IMR-90 (cell line): Measurements from ENCODE around the gene FBXO31. TPM values are rescaled to one million over a fixed set of nuclear protein-coding genes. Genes with fewer than 3 reads are reported as not detected.

ENCODE experiments used
- ATAC-seq: fragments of 200-7000 bp; cut with Tn5 transposase; 2 replicates; pipeline ENCODE4 v1.9.1; 2020; ENCODE audit warnings: low read depth, mild to moderate bottlenecking, moderate library complexity
- BruUV-seq: library from RNA; stranded (reverse); fragments of 400-500 nt; replicated peaks from 2 replicates; lab custom pipeline; 2021; lab: Mats Ljungman, UMichigan
- CTCF ChIA-PET: fragments of 300-600 bp; formaldehyde crosslinking; extraction: SDS; loops from one replicate; lab custom pipeline; 2021; ENCODE audit warnings: antibody characterized with exemption; lab: Yijun Ruan, JAX
- POLR2A ChIA-PET: fragments of 300-600 bp; sonication (Branson Sonifier 250); formaldehyde crosslinking; loops from one replicate; lab custom pipeline; 2022; ENCODE audit warnings: antibody characterized with exemption; ENCODE audit not compliant: unreplicated experiment; lab: Charles Lee
- DNase-seq: peaks from one replicate; pipeline ENCODE4 v3.0.0; 2013
- H2AFZ ChIP-seq: replicated peaks from 2 replicates; pipeline ENCODE3; 2013; ENCODE audit warnings: low read length, mild to moderate bottlenecking; ENCODE audit not compliant: poor library complexity
- H2AK5ac ChIP-seq: 2 replicates; pipeline ENCODE4 v1.6.1; 2013; ENCODE audit warnings: low read depth, low read length, inconsistent platforms
- H2AK9ac ChIP-seq: replicated peaks from 2 replicates; pipeline ENCODE3; 2013; ENCODE audit warnings: mild to moderate bottlenecking, low read depth, low read length, moderate library complexity; ENCODE audit not compliant: poor library complexity
- H2BK120ac ChIP-seq: 2 replicates; pipeline ENCODE4 v1.6.1; 2013; ENCODE audit warnings: low read depth, low read length, inconsistent platforms
- H2BK15ac ChIP-seq: 3 replicates; pipeline ENCODE4 v1.6.1; 2013; ENCODE audit warnings: low read depth, low read length, inconsistent platforms
- H2BK20ac ChIP-seq: 2 replicates; pipeline ENCODE4 v1.6.1; 2013; ENCODE audit warnings: low read depth, mild to moderate bottlenecking, inconsistent platforms, low read length, moderate library complexity
- H2BK5ac ChIP-seq: 2 replicates; pipeline ENCODE4 v1.6.1; 2013; ENCODE audit warnings: mild to moderate bottlenecking, low read depth, low read length, inconsistent platforms; ENCODE audit not compliant: poor library complexity, severe bottlenecking
- H3K14ac ChIP-seq: replicated peaks from 2 replicates; pipeline ENCODE4 v1.6.1; 2013; ENCODE audit warnings: low read depth, low read length, inconsistent platforms
- H3K18ac ChIP-seq: 2 replicates; pipeline ENCODE4 v1.6.1; 2013; ENCODE audit warnings: low read depth, low read length, control low read depth
- H3K23ac ChIP-seq: 2 replicates; pipeline ENCODE4 v1.6.1; 2013; ENCODE audit warnings: low read depth, low read length, inconsistent platforms
- H3K27ac ChIP-seq: 2 replicates; pipeline ENCODE4 v1.5.1; 2013; ENCODE audit warnings: mild to moderate bottlenecking, control low read depth, low read length; ENCODE audit not compliant: insufficient read depth
- H3K27me3 ChIP-seq: 2 replicates; pipeline ENCODE4 v1.6.1; 2013; ENCODE audit warnings: low read length; ENCODE audit not compliant: control insufficient read depth, insufficient read depth
- H3K36me3 ChIP-seq: 2 replicates; pipeline ENCODE4 v1.6.1; 2013; ENCODE audit warnings: low read length, mixed read lengths; ENCODE audit not compliant: control insufficient read depth, insufficient read depth
- H3K4ac ChIP-seq: 2 replicates; pipeline ENCODE4 v1.6.1; 2013; ENCODE audit warnings: low read depth, low read length, inconsistent platforms
- H3K4me1 ChIP-seq: 2 replicates; pipeline ENCODE4 v1.6.1; 2013; ENCODE audit warnings: low read length, mixed read lengths; ENCODE audit not compliant: control insufficient read depth, insufficient read depth
- H3K4me2 ChIP-seq: 2 replicates; pipeline ENCODE4 v1.6.1; 2013; ENCODE audit warnings: low read depth, mild to moderate bottlenecking, control low read depth, low read length, moderate library complexity
- H3K4me3 ChIP-seq: 2 replicates; pipeline ENCODE4 v1.5.1; 2013; ENCODE audit warnings: low read depth, mild to moderate bottlenecking, control low read depth, low read length, moderate library complexity; ENCODE audit not compliant: insufficient read depth
- H3K56ac ChIP-seq: 2 replicates; pipeline ENCODE4 v1.6.1; 2013; ENCODE audit warnings: low read length, inconsistent platforms; ENCODE audit not compliant: insufficient read depth; ENCODE audit errors: extremely low read depth
- H3K79me1 ChIP-seq, 2 experiments: 2 replicates each; pipeline ENCODE4 v1.6.1; 2013; ENCODE audit warnings: low read length in 2 of 2, inconsistent platforms in 1 of 2, low read depth in 1 of 2
- H3K9ac ChIP-seq: 2 replicates; pipeline ENCODE4 v1.6.1; 2013; ENCODE audit warnings: low read depth, low read length, control low read depth
- H3K9me1 ChIP-seq: 2 replicates; pipeline ENCODE4 v1.6.1; 2013; ENCODE audit warnings: low read length, inconsistent platforms; ENCODE audit not compliant: insufficient read depth
- H3K9me3 ChIP-seq: 2 replicates; pipeline ENCODE4 v1.6.1; 2013; ENCODE audit warnings: low read length; ENCODE audit not compliant: control insufficient read depth, insufficient read depth
- H4K20me1 ChIP-seq: 2 replicates; pipeline ENCODE4 v1.6.1; 2013; ENCODE audit warnings: low read length, inconsistent platforms; ENCODE audit not compliant: insufficient read depth
- H4K5ac ChIP-seq: 2 replicates; pipeline ENCODE4 v1.6.1; 2013; ENCODE audit warnings: mild to moderate bottlenecking, low read depth, low read length, control low read depth
- H4K8ac ChIP-seq, 2 experiments: 2 replicates each; pipeline ENCODE4 v1.6.1; 2013; ENCODE audit warnings: low read depth in 2 of 2, low read length in 2 of 2, control low read depth in 1 of 2, inconsistent platforms in 1 of 2
- H4K91ac ChIP-seq: 2 replicates; pipeline ENCODE4 v1.6.1; 2013; ENCODE audit warnings: low read depth, low read length, inconsistent platforms; ENCODE audit not compliant: insufficient read depth
- CEBPB ChIP-seq: IDR thresholded peaks from 2 replicates; pipeline ENCODE4 v1.6.1; 2012; ENCODE audit warnings: low read depth, low read length, improper control_type of control experiment
- MAFK ChIP-seq: IDR thresholded peaks from 2 replicates; pipeline ENCODE4 v1.6.1; 2012; ENCODE audit warnings: low read depth, low read length, improper control_type of control experiment
- WGBS, 2 experiments: methylation state at CpG; one replicate each; pipeline versions ENCODE4 v1.1.5 to v1.1.7; 2013; ENCODE audit warnings: missing lambda C conversion rate in 2 of 2; ENCODE audit not compliant: insufficient read length in 1 of 2; ENCODE audit errors: extremely low coverage in 2 of 2; 5-methylcytosine and 5-hydroxymethylcytosine counted together
- dilution Hi-C: fragments of 300-500 bp; cut with HindIII; formaldehyde crosslinking; loops from one replicate; pipeline ENCODE4 v1.14.3; 2018; ENCODE audit warnings: low sequenced_read_pairs; ENCODE audit not compliant: unreplicated experiment
- in situ Hi-C: fragments of 300-500 bp; cut with MboI; formaldehyde crosslinking; loops from 3 replicates; pipeline ENCODE4 v1.14.3; 2019; ENCODE audit warnings: low sequenced_read_pairs, inconsistent platforms, mixed read lengths
- intact Hi-C: fragments of 100-400 bp; cut with micrococcal nuclease; formaldehyde crosslinking; loops from 2 replicates; pipeline ENCODE4 v1.10.0; 2022
- polyA plus RNA-seq, 3 experiments: library from polyadenylated mRNA; depleted of rRNA; stranded (reverse); fragments of >200 nt; gene quantifications; 2 replicates each; pipeline ENCODE4 v1.2.3, GENCODE V29; 2012; ENCODE audit warnings: low replicate concordance in 1 of 3
- total RNA-seq: library from RNA; depleted of rRNA; stranded (reverse); fragments of >200 nt; gene quantifications from 2 replicates; pipeline ENCODE4 v1.2.3, GENCODE V29; 2012
- TF ChIP-seq, protein P1 (sequence below): fragments of 150-350 bp; IDR thresholded peaks from 2 replicates; pipeline ENCODE4 v1.6.1; 2017; ENCODE audit warnings: mild to moderate bottlenecking, antibody characterized with exemption, low read length, low read depth

The FBXO31 gene
- total and polyA plus RNA-seq, 2 of the 4 experiments (the other 2 are of a cell fraction) = 10.4 to 16.9 TPM

DNA sequence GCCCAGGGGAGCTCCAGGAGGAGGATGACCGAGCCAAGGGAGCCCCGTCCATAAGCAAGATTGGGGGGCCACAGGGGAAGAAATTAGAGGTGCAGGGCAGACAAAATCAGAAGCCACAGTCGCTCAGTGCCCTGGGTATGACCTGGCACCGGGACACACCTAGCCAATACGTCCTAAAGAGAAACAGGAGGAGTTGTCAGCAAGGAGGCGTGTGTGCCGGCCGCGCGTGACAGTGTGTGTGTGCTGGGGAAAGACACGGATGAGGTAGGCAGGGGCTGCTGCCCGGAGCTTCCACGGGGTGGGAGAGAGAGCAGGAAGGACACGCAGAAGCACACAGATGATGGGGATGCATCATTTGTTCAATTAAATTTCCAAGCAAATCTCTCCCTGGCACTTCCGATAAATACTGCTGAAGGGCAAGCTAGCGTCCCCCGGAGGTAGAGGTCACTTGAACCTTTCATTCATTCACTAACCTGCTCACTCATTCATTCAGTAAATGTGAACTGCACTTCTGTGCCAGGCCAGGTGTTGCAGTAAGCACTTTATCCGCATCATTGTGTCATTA lies 104.4 kb downstream of the FBXO31 start:
- no peak overlapping the region for H2BK15ac ChIP-seq
- H3K27me3 ChIP-seq = peaks cover 14% of the 10 kb centered on the region
- no peak overlapping the region for H2BK5ac ChIP-seq
- no peak overlapping the region for H3K9ac ChIP-seq
- ATAC-seq (no peak), DNase-seq (no peak)
- TF ChIP-seq MAFK (no peak), CEBPB (no peak)
- TF ChIP-seq, protein P1, sequence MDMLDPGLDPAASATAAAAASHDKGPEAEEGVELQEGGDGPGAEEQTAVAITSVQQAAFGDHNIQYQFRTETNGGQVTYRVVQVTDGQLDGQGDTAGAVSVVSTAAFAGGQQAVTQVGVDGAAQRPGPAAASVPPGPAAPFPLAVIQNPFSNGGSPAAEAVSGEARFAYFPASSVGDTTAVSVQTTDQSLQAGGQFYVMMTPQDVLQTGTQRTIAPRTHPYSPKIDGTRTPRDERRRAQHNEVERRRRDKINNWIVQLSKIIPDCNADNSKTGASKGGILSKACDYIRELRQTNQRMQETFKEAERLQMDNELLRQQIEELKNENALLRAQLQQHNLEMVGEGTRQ = no peak
- no peak overlapping the region for H3K18ac ChIP-seq
- in situ Hi-C loops (loop anchor here (5.0 to 10.0 kb wide), 2 partner anchors 204 to 717 kb away; no protein-coding TSS in a partner anchor), dilution Hi-C loops (no loop called here), intact Hi-C loops (no loop called here)
- no peaks in the 10 kb centered on the region for H3K36me3 ChIP-seq
- no peaks in the 10 kb centered on the region for H3K79me1 ChIP-seq
- H3K4me3 ChIP-seq = no peak overlapping the region
- no peak overlapping the region for H4K5ac ChIP-seq
- H3K56ac ChIP-seq = no peak overlapping the region
- H3K9me3 ChIP-seq = no peaks in the 10 kb centered on the region
- no peak overlapping the region for H3K4ac ChIP-seq
- H2BK120ac ChIP-seq = no peak overlapping the region
- 84% methylated on average over 7 of the region's 18 CpGs; no CpG with 5 or more reads in 1 of the 2 experiments for WGBS, 2 experiments
- H3K14ac ChIP-seq = no peak overlapping the region
- no peak overlapping the region for H4K91ac ChIP-seq
- ChIA-PET CTCF (interaction anchor here (0.6 to 1.6 kb wide), 8 partner anchors 23 to 716 kb away, joined by 3 to 14 read pairs (median 3); no protein-coding TSS in a partner anchor), POLR2A (no interaction called here)
- H2BK20ac ChIP-seq = no peak overlapping the region
- H2AK5ac ChIP-seq = no peak overlapping the region
- H3K4me2 ChIP-seq = no peak overlapping the region
- H3K27ac ChIP-seq = no peak overlapping the region
- H3K4me1 ChIP-seq = no peaks in the 10 kb centered on the region; the same call in 1 of the 2 replicates
- no peak overlapping the region for H3K23ac ChIP-seq
- no peak overlapping the region for H2AFZ ChIP-seq
- H3K9me1 ChIP-seq = no peaks in the 10 kb centered on the region; the same call in 1 of the 2 replicates
- H4K8ac ChIP-seq = no peak overlapping the region
- H4K20me1 ChIP-seq = no peaks in the 10 kb centered on the region; the same call in 1 of the 2 replicates
- H2AK9ac ChIP-seq = no peak overlapping the region
- no TSS peak for BruUV-seq
